IPS-20b (cell line): ENCODE measurements around the gene LRRN4CL.
"Not testable (repeated sequence)": the region's sequence is repeated elsewhere in the genome, so short reads cannot be mapped to it uniquely, and the experiment has no call there.

Source experiments
- H3K27ac ChIP-seq: one replicate; pipeline ENCODE4 v1.5.1; 2013; ENCODE audit warnings: low read length
- H3K27me3 ChIP-seq: 2 replicates; pipeline ENCODE4 v1.6.1; 2013; ENCODE audit warnings: mild to moderate bottlenecking, low read length, inconsistent platforms; ENCODE audit not compliant: insufficient read depth
- H3K36me3 ChIP-seq: 2 replicates; pipeline ENCODE4 v1.6.1; 2013; ENCODE audit warnings: low read depth, mild to moderate bottlenecking, inconsistent platforms, low read length, moderate library complexity; ENCODE audit not compliant: insufficient read depth
- H3K4me1 ChIP-seq: 2 replicates; pipeline ENCODE4 v1.6.1; 2013; ENCODE audit warnings: mild to moderate bottlenecking, control low read depth, inconsistent platforms, low read length, moderate library complexity; ENCODE audit not compliant: insufficient read depth
- H3K4me3 ChIP-seq: 2 replicates; pipeline ENCODE4 v1.5.1; 2013; ENCODE audit warnings: mild to moderate bottlenecking, low read length, inconsistent platforms
- H3K9ac ChIP-seq: 2 replicates; pipeline ENCODE4 v1.6.1; 2013; ENCODE audit warnings: low read depth, mild to moderate bottlenecking, inconsistent platforms, low read length, moderate library complexity
- H3K9me3 ChIP-seq: 2 replicates; pipeline ENCODE4 v1.6.1; 2013; ENCODE audit warnings: mild to moderate bottlenecking, low read depth, low read length, inconsistent platforms; ENCODE audit not compliant: insufficient read depth

Gene LRRN4CL

GRCh38 chr11:62708392-62708791 lies 19.1 kb upstream of the LRRN4CL start:
- peaks cover 38% of the 10 kb centered on the region for H3K36me3 ChIP-seq
- peak overlapping the region; percentile 93 for H3K4me3 ChIP-seq
- H3K9me3 ChIP-seq: no peaks in the 10 kb centered on the region
- peak overlapping the region; percentile 88 for H3K9ac ChIP-seq
- H3K27ac ChIP-seq: peak overlapping the region; percentile 98
- no peaks in the 10 kb centered on the region for H3K27me3 ChIP-seq
- peaks cover 24% of the 10 kb centered on the region; the same call in 1 of the 2 replicates for H3K4me1 ChIP-seq

- Histone ChIP-seq H3K4me3 (peak within 1 kb of the TSS; percentile 93), H3K4me1 (peaks cover 24% of the 10 kb centered on the region; the same call in 1 of the 2 replicates), H3K27me3 (no peaks in the 10 kb centered on the region), H3K27ac (peak within 1 kb of the TSS; percentile 98), H3K9me3 (no peaks in the 10 kb centered on the region), H3K36me3 (peaks cover 30% of the 10 kb centered on the region), H3K9ac (peak within 1 kb of the TSS; percentile 88; the same call in 1 of the 2 replicates)
Measured at GRCh38 chr11:62707277-62707861, 18.0 kb upstream of the LRRN4CL start, which contains the start of the genes BSCL2 and GNG3. TSS of gene BSCL2 (minus strand) at chr11:62707424. CDS start at chr11:62707195, 229 bp downstream. TSS of gene GNG3 (plus strand) at chr11:62707676. CDS start at chr11:62708296, 620 bp downstream.

- Histone ChIP-seq H3K36me3 (peaks cover 31% of the 10 kb centered on the region), H3K27ac (peak overlapping the region; percentile 41), H3K27me3 (no peaks in the 10 kb centered on the region), H3K4me1 (peaks cover 24% of the 10 kb centered on the region; the same call in 1 of the 2 replicates), H3K9ac (peak overlapping the region; percentile 87; the same call in 1 of the 2 replicates), H3K4me3 (peak overlapping the region; percentile 88), H3K9me3 (no peaks in the 10 kb centered on the region)
Measured at GRCh38 chr11:62706850-62707247, 17.5 kb upstream of the LRRN4CL start.

- Histone ChIP-seq H3K27me3 (no peaks in the 10 kb centered on the region), H3K4me3 (peak overlapping the region; percentile 88), H3K27ac (peak overlapping the region; percentile 41), H3K36me3 (peaks cover 30% of the 10 kb centered on the region), H3K9me3 (no peaks in the 10 kb centered on the region), H3K9ac (peak overlapping the region; percentile 91), H3K4me1 (peaks cover 24% of the 10 kb centered on the region; the same call in 1 of the 2 replicates)
Measured at GRCh38 chr11:62705880-62706849, 16.8 kb upstream of the LRRN4CL start.

GRCh38 chr11:62705413-62705812 lies 16.1 kb upstream of the LRRN4CL start:
- Histone ChIP-seq H3K4me1 (peaks cover 21% of the 10 kb centered on the region; the same call in 1 of the 2 replicates), H3K27ac (no peak overlapping the region), H3K27me3 (no peaks in the 10 kb centered on the region), H3K9me3 (no peaks in the 10 kb centered on the region), H3K9ac (peak overlapping the region; percentile 91), H3K36me3 (peaks cover 29% of the 10 kb centered on the region), H3K4me3 (peak overlapping the region; percentile 88)

- H3K9me3 ChIP-seq, H3K4me3 ChIP-seq, H3K27me3 ChIP-seq, H3K27ac ChIP-seq, H3K9ac ChIP-seq: not testable (repeated sequence)
- Histone ChIP-seq H3K4me1 (peaks cover 17% of the 10 kb centered on the region; the same call in 1 of the 2 replicates), H3K36me3 (peaks cover 25% of the 10 kb centered on the region)
Measured at GRCh38 chr11:62703921-62704320, 14.6 kb upstream of the LRRN4CL start.

GRCh38 chr11:62702246-62702645 lies 12.9 kb upstream of the LRRN4CL start:
- H3K4me3 ChIP-seq: no peak overlapping the region
- H3K27ac ChIP-seq: no peak overlapping the region
- H3K9me3 ChIP-seq: no peaks in the 10 kb centered on the region
- H3K27me3 ChIP-seq: no peaks in the 10 kb centered on the region
- peaks cover 25% of the 10 kb centered on the region for H3K36me3 ChIP-seq
- no peak overlapping the region for H3K9ac ChIP-seq
- H3K4me1 ChIP-seq: peaks cover 3% of the 10 kb centered on the region; the same call in 1 of the 2 replicates

GRCh38 chr11:62694455-62695167 lies 5.3 kb upstream of the LRRN4CL start:
- peaks cover 38% of the 10 kb centered on the region for H3K36me3 ChIP-seq
- H3K9me3 ChIP-seq: no peaks in the 10 kb centered on the region
- no peak overlapping the region for H3K9ac ChIP-seq
- H3K4me1 ChIP-seq: no peaks in the 10 kb centered on the region
- H3K4me3 ChIP-seq: no peak overlapping the region
- H3K27me3 ChIP-seq: no peaks in the 10 kb centered on the region
- peak overlapping the region; percentile 49 for H3K27ac ChIP-seq

- H3K9me3 ChIP-seq, H3K27me3 ChIP-seq, H3K9ac ChIP-seq, H3K27ac ChIP-seq, H3K4me3 ChIP-seq, H3K4me1 ChIP-seq: not testable (repeated sequence)
- peaks cover 38% of the 10 kb centered on the region for H3K36me3 ChIP-seq
Measured at GRCh38 chr11:62693624-62694023, 4.3 kb upstream of the LRRN4CL start.

- H3K27me3 ChIP-seq: no peaks in the 10 kb centered on the region
- H3K4me1 ChIP-seq: no peaks in the 10 kb centered on the region
- H3K4me3 ChIP-seq: no peak overlapping the region
- no peaks in the 10 kb centered on the region for H3K9me3 ChIP-seq
- H3K27ac ChIP-seq: no peak overlapping the region
- no peak overlapping the region for H3K9ac ChIP-seq
- H3K36me3 ChIP-seq: peaks cover 36% of the 10 kb centered on the region
Measured at GRCh38 chr11:62688491-62688890, 839 bp downstream of the LRRN4CL start.
